Activated CD8-positive, alpha-beta memory T cell treated with anti-CD3 and anti-CD28 coated beads, Interleukin-2, amount 50 U/mL, for 4 hours (primary cell): ENCODE measurements around the gene MED27.

Source experiments
- DNase-seq: peaks from one replicate; pipeline ENCODE4 v3.0.0-alpha.2; 2020

Gene MED27

DNA sequence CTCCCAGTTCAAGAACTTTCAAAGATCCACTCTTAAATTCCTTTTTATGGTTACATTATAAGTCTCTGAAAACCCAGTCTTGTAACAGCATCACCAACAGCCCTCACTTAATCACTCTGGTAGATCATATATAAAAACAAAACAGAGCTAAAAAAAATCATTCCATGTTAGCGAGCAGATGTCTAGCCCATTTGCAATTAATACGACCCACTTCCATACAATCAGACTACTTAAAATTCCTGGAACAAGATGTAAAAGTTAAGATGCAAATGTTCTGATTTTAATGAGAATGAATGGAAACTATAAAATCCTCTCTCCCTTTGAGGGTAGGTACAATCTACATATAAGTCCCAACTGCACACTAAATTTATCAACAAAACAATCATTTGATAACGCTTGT lies 167.0 kb downstream of the MED27 start:
- no peak for DNase-seq

DNA sequence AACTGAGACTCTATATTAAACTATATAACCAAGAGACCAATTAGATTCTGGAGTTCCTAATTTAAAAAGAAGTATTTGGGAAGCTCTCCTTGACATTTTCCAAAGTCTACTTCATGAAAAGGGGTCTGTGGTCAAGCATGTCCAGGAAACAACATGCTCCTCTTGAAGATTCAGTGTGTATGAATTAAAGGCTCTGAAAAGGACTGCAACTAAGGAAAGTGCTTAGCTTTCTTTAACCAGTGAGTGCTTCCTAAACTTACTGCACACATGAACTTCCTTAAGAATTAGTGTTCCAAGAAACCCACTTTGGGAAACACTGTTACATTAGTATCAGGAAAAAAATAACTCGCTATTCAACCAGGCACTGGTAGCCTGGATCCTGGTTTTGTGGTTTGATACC lies 167.6 kb downstream of the MED27 start:
- no peak for DNase-seq

DNA sequence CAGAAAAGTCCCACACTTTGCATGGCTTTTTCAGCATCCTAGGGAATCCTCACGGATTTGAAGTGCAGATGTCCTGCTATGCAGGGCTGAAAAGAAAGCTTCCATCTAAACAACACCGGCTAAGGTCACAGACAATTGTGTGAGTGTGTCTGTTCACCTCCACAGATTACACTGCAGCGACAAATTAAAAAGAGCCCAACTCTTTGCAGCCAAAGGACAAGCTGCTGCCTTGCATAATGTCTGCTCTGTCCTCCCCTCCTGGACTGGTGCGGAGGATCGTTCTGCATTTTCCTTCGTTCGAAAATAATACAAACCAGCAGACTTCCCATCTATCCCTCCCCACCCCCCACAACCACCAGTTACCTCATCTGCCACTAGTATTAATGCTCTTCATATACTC lies 169.1 kb downstream of the MED27 start:
- DNase-seq = no peak

DNA sequence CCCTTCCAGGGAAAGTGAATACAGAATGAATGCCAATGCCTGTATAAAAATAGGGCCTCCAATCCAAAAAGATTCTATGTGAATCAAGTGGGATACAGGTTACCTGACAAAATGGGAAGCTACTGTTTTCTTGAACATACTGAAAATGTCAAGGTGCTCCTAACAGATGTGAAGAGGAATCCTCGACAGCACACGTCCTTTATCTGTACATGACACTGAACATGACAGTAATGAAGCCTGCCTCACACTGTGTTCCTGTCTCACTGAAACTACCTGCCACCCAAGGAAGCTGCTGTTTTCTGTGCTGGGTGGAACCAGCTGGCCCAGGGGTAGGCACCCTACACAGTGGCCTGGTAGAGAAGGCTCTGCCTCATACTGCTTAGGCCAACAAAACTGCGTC lies 174.5 kb downstream of the MED27 start:
- DNase-seq = no peak

DNA sequence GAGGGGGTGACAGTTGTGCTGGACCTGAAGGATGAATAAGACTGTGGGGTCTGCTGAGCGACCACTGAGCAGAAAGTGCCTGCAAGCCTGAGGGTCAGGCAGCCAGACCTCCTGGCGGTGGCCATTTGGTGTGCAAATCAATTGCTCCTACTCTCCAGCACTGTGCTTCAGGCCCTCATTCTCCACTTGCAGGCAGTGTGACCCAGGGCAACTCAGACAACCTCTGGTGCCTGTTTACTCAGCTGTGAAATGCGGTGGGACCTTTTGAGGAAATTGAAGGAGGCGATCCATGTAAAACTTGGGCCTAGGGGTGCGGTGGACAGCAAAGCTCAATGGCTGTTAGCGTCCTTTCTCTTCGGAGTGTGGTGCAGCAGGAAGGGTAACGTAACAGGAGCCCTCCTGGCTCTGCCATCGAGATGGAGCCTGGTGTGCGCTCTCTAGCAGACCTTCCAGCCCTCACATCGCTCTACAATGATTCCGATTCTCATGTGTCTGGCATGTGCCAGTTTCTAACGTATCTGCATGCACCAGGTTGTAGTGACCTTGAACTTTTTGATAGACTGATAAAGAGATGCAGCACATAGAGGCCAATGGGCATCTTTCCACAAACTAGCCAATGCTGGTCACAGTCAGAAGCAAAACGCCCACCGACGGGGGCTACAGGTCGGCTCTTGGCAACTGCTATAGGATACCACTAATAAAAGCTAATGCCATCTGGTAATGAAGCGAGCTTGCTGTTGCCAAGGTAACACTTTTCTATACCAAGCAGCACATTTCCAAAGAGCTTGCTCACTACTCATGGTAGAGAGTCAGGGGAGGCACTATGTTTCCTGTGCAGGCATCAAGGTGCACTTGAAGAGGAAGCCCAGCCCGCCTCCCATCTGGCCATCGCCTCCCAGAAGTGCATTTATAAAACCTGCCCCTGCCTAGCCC lies 180.1 kb downstream of the MED27 start:
- no peak for DNase-seq

DNA sequence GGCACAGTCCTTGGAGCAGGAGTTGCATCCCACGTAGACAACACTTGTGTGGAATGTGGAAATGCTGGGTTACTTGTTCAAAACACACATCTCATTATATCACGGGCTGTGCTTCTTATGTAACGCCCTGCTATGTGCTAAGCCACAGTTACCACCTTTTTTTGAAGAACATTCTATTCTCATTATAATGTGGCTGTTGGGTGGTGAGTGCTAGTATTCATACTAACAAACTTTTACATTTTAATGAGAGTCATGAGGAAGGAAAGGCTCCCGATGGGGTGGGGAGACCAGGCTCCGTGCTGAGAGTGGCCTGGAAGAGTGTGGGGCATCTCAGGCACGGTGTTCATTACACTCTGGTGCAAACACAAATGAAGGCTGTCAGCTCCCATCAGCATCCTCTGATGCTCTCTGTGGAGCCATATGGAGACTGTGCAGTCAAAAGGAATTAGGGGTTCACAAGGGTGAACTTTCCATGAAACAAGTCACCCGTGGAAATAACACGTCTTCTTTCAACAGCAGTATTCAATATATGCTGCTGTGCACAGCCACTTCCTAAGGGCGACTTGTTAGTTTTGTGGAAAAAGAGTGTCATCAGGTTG lies 186.7 kb downstream of the MED27 start:
- no peak for DNase-seq

DNA sequence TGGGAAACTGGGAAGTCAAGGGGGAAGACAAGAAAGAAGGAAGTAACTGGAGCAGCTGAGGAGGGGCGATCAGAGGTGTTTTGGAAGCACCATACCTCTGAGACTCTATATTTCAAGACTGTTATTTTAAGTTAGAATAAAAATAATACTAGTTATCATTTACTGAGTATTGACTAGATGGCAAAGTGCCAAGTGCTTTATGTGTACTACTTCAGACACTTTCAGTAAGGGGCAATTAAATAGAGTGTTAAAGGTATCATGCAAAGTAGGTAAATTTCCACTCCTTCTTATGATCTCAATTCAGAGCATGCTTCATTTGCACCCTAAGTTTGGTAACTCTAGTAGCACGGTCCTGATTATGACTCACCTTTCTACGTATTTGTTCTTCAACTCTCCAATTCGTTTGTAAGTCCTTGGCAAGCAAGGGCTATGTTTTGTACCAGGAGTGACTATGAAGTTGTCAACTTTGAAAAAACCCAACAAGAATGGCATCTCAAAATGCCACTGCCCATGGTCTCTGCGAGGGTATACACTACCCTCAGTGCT lies 187.4 kb downstream of the MED27 start:
- DNase-seq = no peak

DNA sequence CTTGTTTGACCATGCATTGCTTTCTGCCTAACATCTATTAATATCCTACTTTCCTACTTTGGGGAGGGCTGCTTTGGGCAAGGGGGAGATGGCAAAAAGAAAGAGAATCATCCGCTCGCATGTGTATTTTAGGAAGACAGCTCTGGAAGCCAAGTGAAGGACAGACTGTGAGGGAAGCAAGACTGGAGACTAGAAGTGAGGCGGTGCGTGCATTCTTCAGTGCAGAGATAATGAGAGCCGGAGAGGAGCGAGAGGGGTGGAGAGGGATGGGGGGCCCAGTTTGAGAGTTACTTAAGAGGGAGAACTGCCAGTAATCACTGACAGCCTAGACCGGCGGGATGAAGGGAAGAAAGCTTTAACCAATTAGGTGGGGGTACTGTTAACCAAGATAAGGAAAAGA lies 188.1 kb downstream of the MED27 start:
- no peak for DNase-seq

DNA sequence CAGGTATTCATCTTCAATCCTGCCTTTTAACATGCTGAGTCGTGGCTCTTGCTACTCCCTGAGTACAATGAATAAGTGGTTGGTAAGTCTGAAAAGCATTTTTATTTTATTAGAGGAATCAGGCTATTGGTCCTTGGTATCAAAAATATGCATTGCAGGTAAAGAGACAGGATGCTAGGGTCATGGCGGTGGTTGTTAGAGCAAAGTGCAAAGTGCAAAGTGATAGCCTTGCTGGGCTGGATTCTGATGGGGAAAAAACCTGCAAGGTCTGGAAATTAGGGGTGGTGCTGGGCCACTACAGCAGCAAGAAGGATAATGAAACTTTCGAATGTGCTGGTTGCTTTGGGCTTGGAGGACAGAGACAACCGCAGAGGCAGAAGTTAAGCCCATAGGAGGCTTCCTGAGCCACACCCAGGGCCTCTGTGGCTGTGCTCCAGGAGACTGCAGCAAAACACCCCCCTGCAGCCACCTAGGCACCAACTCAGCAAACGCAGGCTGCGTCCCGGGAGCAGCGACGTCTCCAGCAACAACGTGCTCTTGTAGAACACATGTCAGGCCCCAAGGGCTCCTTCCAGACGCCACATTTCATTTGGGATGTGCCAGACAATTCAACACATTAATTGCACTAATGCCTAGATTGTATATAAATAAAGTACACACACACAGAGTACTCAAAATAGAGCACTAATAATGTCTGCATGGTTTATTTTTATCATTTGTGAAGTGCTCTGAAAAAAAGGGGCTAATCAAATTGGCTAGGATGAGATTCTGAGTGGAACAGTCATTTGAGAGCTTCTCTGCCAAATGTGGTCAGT lies 190.0 kb downstream of the MED27 start:
- no peak for DNase-seq

DNA sequence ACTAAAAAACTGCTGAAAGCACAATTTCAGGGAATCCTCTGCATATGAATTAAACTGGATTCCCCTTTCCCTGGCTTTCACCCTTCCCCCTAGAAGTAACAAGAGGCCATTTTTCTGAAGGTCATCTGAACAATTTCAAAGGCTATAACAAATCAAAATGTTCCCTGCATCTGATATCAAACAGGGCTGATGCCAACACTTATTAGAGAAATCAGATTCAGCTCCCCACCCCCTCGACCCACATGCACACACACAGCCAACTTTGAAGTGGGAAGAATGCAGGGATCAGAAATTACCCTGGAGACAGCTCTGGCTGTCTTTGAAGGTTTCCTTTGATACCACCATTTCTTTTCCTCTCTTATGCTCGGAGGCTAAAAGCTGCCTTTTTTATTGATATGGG lies 190.7 kb downstream of the MED27 start:
- DNase-seq = no peak

DNA sequence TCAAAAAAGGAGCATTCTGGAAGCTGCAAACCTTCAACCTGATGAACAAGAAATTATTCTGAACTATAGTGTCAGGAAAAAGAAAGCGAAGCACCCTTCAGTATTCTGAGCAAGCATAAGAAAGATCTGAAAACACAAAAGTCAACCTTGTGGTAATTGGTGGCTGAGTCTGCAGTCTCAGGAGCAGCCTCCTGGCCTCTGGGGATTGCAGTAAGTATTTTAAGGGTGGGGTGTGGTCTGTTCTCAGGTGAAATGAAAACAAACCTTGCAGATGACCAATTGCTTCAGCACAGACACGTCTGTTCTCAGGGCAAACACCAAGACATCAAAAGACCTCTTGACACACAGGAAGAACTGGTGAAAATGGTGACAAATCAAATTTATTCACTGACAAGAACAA lies 192.0 kb downstream of the MED27 start:
- no peak for DNase-seq

DNA sequence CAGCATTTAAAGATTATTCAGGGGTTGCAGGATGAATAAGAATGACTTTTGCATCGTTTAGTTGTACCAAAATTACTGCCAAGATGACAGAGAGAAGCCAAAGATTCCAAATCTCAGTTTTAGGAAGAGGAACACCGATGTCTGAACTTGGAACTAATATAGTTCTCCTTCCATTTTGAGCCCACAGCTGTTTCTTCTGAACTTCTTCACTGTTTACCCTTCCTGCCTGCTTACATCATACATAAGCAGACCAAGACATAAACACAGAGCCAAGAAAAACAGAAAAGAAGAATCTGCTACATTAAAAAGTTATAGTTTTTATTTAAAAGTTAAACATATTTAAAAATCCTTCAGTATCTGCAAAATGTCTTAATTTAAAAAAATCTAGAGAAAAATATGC lies 192.8 kb downstream of the MED27 start:
- DNase-seq = no peak

DNA sequence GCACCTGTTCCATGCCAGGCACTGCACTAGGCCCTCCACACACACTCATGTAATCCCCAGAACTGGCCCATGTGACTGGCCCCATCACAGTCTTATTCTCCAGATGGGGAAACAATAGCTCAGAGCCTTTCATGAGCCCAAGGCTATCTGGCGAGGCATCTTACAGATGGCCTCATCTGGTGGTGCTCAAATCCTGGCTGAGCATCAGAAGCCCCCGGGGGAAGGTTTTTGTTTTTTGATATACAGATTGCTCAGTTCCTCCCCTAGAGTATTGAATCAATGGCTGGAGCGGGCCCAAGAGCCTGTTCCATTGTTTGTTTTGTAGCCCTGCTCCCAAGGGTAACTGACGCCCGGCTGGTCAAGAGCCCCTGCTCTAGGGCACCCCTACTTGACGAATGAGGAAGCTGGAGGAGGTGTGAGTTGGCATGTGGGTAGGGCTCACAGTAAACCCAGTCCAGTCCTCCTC lies 194.5 kb downstream of the MED27 start:
- no peak for DNase-seq

DNA sequence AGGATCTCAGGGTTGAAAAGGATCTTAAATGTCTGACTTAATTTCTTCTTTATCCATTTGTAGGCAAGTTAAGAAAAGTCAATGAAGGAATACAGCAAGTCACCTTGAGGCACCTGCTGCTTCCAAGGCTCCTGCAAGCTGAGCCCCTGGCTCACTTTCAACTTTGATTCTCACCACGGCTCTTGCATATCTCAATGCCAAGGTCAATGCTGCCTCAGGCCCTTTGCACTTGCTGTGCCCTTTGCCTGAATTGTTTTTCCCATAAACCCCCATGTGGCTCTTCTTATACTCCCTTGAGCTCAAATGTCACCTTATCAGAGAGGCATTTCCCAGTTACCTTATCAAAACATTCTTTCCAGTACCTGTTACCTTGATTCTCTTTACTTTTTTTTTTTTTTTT lies 195.4 kb downstream of the MED27 start:
- no peak for DNase-seq

DNA sequence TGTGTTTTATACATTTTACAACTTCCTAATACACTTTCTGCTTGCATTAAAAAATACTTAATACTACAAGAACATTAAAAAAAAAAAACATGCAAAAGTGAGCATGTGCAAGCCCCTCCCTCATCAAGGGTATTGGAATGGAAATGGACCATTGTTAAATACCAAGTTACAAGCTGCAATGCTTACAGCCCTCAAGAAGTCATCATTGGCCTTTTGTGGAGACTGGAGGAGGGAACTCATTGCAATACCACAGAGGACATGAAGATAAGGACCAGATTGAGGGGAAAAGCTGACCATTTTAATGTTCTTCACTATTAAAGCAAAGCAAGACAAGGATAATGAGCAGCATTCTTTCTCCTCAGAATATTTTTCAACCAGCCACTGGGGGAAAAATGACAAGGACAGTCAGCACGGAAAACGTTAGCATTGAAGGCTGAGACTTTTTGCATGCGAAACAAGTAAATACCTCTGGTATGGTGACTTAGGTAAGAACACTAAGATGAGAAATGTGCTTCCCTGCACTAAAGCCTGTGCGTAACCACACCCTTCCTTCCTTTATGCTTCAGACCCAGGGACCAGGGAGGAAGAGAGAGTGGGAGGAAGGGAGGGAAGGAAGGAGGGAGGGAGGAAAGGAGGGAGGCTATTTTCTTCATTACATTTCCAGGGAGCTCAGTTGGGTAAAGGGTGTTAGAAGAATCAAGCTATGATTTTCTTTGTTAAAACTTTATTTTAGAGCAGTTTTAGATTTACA lies 198.7 kb downstream of the MED27 start:
- DNase-seq = no peak

DNA sequence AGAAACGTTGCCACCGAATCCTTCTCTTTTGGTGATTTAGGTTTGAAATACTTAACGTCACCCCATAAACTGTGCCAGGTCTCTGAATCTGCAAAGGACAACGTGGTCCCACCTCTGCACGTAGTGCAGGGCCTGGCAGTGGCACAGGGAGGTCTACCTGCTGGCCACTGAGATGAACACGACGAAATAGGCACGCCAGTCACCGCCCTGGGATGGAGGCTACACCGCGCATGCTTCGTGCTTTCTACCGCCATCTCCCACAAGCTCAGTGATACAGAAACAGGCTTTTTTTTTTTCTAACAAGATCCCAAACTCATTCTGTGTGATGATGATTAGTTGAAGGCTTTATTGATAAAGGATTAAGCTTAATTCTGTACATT lies 199.8 kb downstream of the MED27 start:
- no peak for DNase-seq

DNA sequence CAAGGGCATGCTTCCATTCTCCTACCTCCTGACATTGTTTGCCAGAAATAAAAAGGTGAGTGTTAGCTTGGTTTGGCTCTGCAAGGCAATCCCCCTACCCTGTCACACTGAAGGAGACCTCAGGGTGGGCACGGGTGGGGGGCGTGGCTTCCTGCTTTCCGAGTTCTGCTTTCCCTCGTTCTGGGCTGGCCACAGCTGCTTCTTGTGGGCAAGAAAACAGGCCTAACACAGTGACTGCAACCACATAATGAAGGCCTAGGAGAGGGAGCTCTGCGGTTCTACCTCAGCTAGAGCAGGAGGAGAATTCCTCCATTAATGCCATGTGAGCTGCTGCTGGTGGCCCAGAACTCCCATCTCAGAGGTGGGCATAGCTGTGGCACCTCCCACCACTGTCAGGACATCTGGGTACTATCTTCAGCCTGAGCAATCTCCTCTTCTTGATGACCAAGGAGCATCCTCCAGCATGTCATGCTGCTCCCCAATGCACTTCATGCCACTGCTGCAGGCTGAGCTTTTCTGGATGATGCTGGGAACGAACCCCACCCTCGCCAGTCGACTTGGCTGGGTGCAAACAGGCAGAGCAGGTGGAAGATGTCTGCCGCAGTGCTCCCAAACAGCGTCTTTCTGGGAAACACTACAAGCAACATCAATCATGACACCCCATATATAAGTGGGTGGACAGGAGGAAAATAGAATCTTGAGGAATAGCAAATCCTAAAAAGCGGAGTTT lies 200.3 kb downstream of the MED27 start:
- DNase-seq = no peak

DNA sequence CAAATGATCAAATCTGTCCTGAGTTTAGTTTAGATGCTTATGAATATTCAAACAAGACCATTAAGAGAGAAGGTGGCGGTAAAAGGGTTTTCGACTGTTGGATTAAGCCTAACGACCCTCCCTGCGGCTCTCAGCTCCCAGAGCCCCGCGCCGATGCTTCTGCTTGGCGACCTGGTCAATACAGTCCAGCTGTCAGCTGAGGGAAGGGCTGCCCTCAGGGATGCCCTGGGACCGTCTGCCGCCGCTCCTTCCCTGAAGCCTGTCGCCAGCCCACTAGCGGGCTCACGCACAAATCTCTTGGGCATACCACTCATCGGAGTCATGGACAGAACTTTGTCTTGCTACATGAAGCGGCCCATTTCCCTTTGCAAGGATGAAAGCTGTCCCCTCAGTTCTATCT lies 203.2 kb downstream of the MED27 start:
- DNase-seq = no peak

DNA sequence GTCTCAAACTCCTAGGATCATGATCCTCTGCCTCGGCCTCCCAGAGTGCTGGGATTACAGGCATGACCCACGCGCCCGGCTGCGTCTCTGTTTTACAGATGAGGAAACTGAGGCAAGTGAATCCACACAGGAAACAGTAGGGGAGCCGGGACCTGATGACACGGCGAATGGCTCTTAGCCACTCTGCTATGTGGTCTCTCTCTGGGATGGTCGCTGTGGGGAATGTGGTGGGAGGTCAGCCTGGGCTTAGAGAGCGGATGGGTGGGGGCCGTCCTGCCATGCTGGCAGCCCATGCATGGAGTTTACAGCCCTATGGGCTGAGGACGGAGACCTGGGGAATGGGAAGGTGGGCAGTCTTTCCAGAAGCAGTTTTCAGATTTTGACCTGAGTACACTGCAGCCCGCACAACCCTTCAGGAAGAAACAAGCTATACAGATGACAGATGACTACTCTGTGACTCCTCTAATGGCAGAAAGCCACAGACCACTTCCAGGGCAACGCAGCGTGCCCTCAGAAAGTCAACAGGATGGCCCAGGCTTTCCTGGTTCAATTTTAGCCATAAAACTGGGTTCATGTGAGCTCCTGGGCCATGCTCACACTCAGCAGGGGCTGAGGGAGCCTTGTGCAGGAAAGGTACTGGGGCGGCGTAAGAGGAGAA lies 203.7 kb downstream of the MED27 start:
- DNase-seq = no peak

DNA sequence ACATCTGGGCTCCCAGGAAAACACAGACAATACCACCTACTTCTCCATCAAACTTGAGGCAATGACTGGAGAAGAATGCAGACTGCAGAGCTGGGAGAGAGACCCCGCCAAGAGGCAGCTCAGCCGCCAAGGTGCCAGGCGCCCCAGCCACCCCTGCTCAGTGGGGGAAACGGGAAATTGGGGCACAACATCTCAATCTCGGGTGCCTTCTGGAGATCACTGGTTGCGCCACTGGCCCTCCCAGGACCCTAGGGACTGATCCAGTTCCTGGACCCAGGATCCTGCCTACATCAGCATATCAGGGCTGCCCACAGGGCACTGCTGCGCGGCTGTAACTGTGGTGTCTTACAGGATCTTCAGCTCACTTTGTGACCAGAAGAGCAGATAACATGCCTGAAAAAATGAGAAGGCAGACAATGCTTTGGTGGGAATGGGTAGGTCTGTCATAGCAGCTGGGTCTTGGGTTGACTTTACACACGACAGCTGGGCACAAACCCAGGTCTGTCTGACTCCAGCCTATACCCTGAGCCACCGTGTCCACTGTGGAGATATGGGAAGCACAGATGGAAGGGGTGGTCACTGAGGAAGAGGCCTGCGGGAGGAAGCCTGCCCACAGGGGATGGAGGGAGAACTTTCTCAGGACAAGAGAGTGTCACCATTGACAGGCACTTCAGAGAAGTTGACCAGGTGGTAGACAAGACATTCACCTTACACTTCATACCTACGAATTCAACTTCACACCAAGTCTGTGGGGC lies 204.6 kb downstream of the MED27 start:
- DNase-seq = no peak

DNA sequence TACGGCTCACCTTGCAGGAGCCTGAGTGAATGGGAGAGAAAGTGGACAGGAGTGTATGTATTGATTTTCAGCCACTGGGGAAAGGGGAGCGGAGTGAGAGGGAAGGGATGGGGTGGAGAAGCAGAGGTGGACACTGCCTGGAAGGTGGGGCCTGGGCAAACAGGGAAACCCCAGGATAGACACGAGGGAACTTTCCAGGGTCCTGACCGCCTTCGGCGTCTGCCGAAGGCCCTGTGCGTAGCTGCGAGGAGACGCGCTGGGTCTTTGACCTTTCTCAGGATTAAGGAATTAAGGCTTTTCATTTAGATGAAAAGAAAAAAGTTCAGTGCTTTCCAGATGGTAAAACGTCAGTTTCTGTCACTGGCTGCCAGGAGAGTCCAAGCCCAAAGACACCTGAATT lies 205.2 kb downstream of the MED27 start:
- no peak for DNase-seq
